Measurements from ENCODE around the gene C12orf43. TPM values are rescaled to one million over a fixed set of nuclear protein-coding genes. Genes with fewer than 3 reads are reported as not detected.

Gene C12orf43
- polyA plus RNA-seq, 1 donor from 2014 or later: 20.3 TPM

GRCh38 chr12:121057794-121058193 lies 41.5 kb upstream of the C12orf43 start:
- no peaks in the 10 kb centered on the region for H3K9me2 ChIP-seq (ENCODE audit: insufficient read depth, low read length)
- H2AFZ ChIP-seq (ENCODE audit: low read depth, low read length): no peak overlapping the region
- H3K36me3 ChIP-seq (ENCODE audit: insufficient read depth, low read length): no peaks in the 10 kb centered on the region
- no peaks in the 10 kb centered on the region for H3K79me2 ChIP-seq (replicated peaks; ENCODE audit: insufficient read depth, low read length)
- no peaks in the 10 kb centered on the region for H3K27me3 ChIP-seq (ENCODE audit: insufficient read depth, low read depth, low read length)
- H3K27ac ChIP-seq (ENCODE audit: low read length): no peak overlapping the region
- H3K4me2 ChIP-seq (ENCODE audit: low read length): no peak overlapping the region
- H3K9ac ChIP-seq (ENCODE audit: low read length): no peak overlapping the region
- TF ChIP-seq SMC3 (conservative IDR thresholded peaks at IDR 0.05; ENCODE audit: poor library complexity): no peak
- no peak for TF ChIP-seq CTCF (IDR thresholded peaks at IDR 0.05; ENCODE audit: poor library complexity, severe bottlenecking)
- no peak for TF ChIP-seq REST (IDR thresholded peaks at IDR 0.05; ENCODE audit: borderline replicate concordance)
- no peak for TF ChIP-seq POLR2AphosphoS5 (IDR thresholded peaks at IDR 0.05)
- no peak for TF ChIP-seq TAF1 (IDR thresholded peaks at IDR 0.05; ENCODE audit: low read depth)
- no peak for TF ChIP-seq EZH2 (IDR thresholded peaks at IDR 0.05; ENCODE audit: borderline replicate concordance, insufficient read depth, low read length, poor library complexity, severe bottlenecking)
- no peak for TF ChIP-seq EP300 (conservative IDR thresholded peaks at IDR 0.05; ENCODE audit: poor library complexity, severe bottlenecking)
- TF ChIP-seq MXI1 (conservative IDR thresholded peaks at IDR 0.05; ENCODE audit: poor library complexity, severe bottlenecking): no peak
- TF ChIP-seq RAD21 (conservative IDR thresholded peaks at IDR 0.05): no peak
- H4K20me1 ChIP-seq (ENCODE audit: insufficient read depth): no peaks in the 10 kb centered on the region
- no peak overlapping the region for H3K4me3 ChIP-seq (ENCODE audit: low read length)
- H3F3A ChIP-seq (ENCODE audit: insufficient read depth, low read length, poor library complexity, severe bottlenecking): no peaks in the 10 kb centered on the region
- no peaks in the 10 kb centered on the region for H3K9me3 ChIP-seq (ENCODE audit: low read length)

GRCh38 chr12:121053706-121054105 lies 37.4 kb upstream of the C12orf43 start:
- H3K79me2 ChIP-seq (replicated peaks; ENCODE audit: insufficient read depth, low read length): no peaks in the 10 kb centered on the region
- no peaks in the 10 kb centered on the region for H3K9me2 ChIP-seq (ENCODE audit: insufficient read depth, low read length)
- no peak overlapping the region for H3K4me3 ChIP-seq (ENCODE audit: low read length)
- H3K36me3 ChIP-seq (ENCODE audit: insufficient read depth, low read length): no peaks in the 10 kb centered on the region
- TF ChIP-seq MXI1 (conservative IDR thresholded peaks at IDR 0.05; ENCODE audit: poor library complexity, severe bottlenecking) (no peak), EP300 (conservative IDR thresholded peaks at IDR 0.05; ENCODE audit: poor library complexity, severe bottlenecking) (no peak), SMC3 (conservative IDR thresholded peaks at IDR 0.05; ENCODE audit: poor library complexity) (no peak), REST (IDR thresholded peaks at IDR 0.05; ENCODE audit: borderline replicate concordance) (no peak), POLR2AphosphoS5 (IDR thresholded peaks at IDR 0.05) (no peak), CTCF (IDR thresholded peaks at IDR 0.05; ENCODE audit: poor library complexity, severe bottlenecking) (no peak), EZH2 (IDR thresholded peaks at IDR 0.05; ENCODE audit: borderline replicate concordance, insufficient read depth, low read length, poor library complexity, severe bottlenecking) (no peak), RAD21 (conservative IDR thresholded peaks at IDR 0.05) (no peak), TAF1 (IDR thresholded peaks at IDR 0.05; ENCODE audit: low read depth) (no peak)
- H3F3A ChIP-seq (ENCODE audit: insufficient read depth, low read length, poor library complexity, severe bottlenecking): no peaks in the 10 kb centered on the region
- H3K9ac ChIP-seq (ENCODE audit: low read length): no peak overlapping the region
- no peak overlapping the region for H3K27ac ChIP-seq (ENCODE audit: low read length)
- no peaks in the 10 kb centered on the region for H4K20me1 ChIP-seq (ENCODE audit: insufficient read depth)
- no peak overlapping the region for H2AFZ ChIP-seq (ENCODE audit: low read depth, low read length)
- no peaks in the 10 kb centered on the region for H3K9me3 ChIP-seq (ENCODE audit: low read length)
- H3K4me2 ChIP-seq (ENCODE audit: low read length): no peak overlapping the region
- H3K27me3 ChIP-seq (ENCODE audit: insufficient read depth, low read depth, low read length): no peaks in the 10 kb centered on the region
